Right lobe of liver (tissue), 4 donors: ENCODE data around the gene MICU1.

ENCODE experiments used
- POLR2A ChIP-seq: fragments of 450-650 bp; IDR thresholded peaks from one replicate; pipeline ENCODE4 v1.6.1; 2017; ENCODE audit warnings: antibody characterized with exemption, mild to moderate bottlenecking
- TF ChIP-seq, protein P1 (sequence below), 4 donors: fragments of 200-600 bp in 3 of 4; fragments of 450-650 bp in 1 of 4; IDR thresholded peaks; one replicate each; pipeline versions ENCODE4 v1.5.1 to v1.8.0; 2016 to 2022; ENCODE audit warnings: antibody characterized with exemption in 4 of 4, mild to moderate bottlenecking in 2 of 4
- donor health status: DM: no; HTN: no; CAD: no.
- donor health status: DM: no; HTN: no; CAD: no.
- donor health status: DM: no; HTN: yes; CAD: no.

DNA sequence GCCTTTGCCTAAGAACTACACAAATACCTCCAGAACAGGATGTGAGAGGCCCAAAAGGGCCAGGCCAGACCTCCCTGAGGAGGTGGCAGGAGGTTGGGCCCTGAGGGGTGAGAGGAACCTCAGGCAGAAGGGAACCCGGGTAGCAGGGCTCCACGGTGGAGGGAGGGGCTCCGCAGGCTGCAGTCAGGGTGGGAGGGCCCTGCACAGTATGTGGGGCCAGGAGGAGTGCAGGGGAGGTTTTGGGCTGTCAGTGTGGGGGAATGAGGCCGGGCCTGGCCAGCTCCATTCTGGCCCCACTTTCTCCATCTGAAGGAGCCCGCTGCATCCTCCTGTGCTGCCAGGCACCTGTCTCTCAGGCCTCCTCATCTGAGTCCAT, 297.1 kb downstream of the MICU1 start:
- TF ChIP-seq, protein P1, sequence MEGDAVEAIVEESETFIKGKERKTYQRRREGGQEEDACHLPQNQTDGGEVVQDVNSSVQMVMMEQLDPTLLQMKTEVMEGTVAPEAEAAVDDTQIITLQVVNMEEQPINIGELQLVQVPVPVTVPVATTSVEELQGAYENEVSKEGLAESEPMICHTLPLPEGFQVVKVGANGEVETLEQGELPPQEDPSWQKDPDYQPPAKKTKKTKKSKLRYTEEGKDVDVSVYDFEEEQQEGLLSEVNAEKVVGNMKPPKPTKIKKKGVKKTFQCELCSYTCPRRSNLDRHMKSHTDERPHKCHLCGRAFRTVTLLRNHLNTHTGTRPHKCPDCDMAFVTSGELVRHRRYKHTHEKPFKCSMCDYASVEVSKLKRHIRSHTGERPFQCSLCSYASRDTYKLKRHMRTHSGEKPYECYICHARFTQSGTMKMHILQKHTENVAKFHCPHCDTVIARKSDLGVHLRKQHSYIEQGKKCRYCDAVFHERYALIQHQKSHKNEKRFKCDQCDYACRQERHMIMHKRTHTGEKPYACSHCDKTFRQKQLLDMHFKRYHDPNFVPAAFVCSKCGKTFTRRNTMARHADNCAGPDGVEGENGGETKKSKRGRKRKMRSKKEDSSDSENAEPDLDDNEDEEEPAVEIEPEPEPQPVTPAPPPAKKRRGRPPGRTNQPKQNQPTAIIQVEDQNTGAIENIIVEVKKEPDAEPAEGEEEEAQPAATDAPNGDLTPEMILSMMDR (IDR thresholded peaks at IDR 0.05), result no peak
- no peak for TF ChIP-seq POLR2A
